ENCODE data around the gene HHAT.

Gene HHAT

DNA sequence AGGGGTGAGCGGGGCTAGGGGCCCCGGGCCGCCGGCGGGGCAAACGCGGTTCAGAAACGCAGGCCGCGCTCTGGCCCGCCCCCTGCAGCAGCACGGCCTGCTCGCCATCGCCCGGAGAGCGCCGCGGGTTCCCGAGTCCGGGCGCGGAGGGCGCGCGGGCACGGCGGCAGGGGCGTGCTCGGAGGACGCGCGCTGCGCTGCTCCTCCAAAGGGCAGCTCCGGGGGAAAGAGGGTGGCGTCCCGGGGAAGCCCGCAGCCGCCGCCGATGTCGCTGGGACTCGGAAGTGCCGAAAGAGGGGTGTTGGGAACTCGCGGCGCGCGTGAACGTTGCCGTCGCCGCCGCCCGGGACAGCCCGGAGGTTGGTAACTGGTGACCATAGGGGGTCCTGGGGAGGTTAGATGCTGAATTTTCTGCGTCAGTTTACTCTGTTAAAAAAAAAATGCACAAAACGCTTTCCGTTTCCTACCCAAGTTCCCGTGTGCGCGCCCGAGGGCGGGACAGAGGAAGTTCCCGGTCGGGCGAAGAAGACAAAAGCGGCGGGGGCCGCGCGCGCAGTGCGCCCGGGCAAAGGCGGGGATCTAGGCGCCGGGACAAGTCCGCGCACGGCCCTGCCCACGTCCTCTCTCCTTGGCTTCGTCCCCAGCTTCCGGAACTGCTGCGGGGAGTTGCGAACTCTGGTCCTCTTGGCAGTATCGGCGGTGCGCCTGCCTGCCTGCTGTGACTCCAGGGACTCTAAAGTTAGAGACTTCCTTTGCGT, at the start of gene HHAT:
HHAT (plus strand) TSS at position 157 of the 758 bp plus-strand sequence. CDS start 20,074 bp downstream, outside the sequence.
- peak in 1 of 2 donors; percentile 19 for DNase-seq (ENCODE audit: low read depth in 2 of 2)

DNA sequence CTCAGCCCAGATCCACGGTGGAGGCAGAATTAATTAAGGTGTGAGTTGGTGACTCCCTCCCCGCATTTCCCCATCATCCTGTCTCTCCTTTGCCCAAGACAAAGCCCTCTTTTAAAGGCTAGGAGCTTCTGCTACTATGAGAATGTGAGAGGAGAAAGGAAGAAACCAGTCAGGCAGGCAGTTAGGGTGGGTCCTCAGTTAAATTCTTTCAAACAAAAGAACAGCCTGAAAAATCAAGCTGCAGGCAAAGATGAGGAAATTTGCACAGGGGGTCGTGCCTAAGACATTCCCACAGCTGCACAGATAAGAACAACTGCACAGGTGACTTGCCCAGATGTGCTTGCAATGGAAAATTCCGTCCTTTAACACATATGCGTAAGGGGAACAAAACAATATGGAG, 48.5 kb upstream of the HHAT start:
- DNase-seq (ENCODE audit: low read depth in 2 of 2): no peak

DNA sequence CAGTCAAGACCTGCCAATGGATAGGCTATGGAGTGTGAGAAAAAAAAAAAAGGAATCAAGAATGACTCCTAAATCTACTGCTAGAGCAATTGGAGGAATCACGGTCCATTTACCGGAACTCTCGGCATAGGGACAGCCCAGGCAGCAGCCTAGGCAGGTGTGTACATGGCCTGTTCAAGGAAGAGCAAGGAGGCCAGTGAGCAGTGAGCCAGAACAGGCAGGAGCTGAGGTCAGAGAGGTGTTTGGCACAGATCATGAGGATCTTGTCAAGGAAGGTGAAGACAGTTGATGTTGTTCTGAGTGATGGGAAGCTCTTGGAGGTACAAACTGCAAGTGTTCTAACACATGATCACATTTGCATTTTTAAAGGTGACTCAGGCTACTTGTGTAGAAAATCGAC, 40.6 kb upstream of the HHAT start:
- no peak for DNase-seq (ENCODE audit: low read depth in 2 of 2)

DNA sequence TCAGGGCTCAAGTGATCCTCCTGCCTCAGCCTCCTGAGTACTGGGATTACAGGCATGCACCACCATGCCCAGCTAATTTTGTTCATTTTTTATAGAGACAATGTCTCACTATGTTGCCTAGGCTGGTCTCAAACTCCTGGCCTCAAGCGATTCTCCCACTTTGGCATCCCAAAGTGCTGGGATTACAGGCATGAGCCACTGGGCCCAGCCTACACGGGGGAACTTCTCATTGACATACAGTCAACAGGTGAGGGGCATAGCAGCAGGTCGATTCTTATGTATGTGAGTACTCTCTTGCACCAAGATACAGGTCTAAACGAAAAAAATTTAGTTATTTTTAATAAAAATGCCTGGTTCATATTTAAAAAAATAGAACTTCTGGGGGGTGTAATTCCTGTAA, 39.5 kb upstream of the HHAT start:
- no peak for DNase-seq (ENCODE audit: low read depth in 2 of 2)

DNA sequence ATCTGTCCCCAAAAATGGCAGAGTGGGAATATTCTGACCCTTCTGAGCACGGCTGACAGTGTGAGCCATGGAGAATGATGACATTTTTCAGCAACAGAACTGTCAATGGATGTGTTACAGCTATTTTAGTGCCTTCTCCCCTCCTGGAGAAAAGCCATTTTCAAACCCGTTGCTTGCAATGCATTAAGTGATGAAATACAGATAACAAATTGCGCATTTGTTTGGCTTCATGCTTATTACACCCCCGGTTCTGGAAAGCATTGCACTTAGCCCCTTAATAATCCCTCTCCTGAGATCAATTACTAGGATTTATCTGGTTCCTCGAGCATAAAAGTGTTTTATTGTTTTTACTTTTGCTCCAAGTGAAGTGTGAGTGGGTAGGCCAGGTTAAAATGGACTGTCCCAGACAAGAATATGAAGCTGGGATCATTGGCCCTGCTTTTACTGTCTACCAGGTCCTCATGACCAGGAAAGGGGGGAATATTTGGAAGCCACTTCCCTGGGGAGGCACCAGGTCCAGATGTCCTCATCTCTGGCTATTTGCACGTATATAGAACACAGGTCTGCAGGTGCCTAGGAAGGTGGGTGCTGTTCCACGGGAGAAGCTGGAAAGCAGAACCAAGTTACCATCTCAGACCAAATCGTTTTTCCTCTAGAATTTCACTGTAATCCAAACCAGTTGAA, 37.5 kb upstream of the HHAT start:
- no peak for DNase-seq (ENCODE audit: low read depth in 2 of 2)

DNA sequence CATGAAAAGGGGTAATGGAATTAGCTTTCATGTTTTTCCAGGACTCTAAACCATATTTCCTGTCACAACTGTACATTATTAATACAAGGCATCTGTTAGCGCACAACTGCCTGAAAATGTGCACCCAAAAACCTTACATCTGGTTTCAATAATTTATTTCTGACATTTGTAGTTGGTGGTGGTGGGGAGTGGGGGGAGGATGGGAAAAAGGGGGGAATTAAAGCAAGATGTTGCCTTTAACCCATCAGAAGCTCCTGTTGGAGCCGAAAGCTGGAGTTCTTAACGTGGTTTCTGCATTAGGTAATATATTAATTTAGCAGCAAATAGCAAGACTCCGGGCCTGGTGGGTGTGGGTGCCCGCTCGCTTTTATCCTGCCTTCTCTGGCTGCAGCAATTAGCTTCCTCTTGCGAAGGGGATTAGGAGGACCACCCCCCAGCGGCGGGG, 36.9 kb upstream of the HHAT start:
- no peak for DNase-seq (ENCODE audit: low read depth in 2 of 2)

DNA sequence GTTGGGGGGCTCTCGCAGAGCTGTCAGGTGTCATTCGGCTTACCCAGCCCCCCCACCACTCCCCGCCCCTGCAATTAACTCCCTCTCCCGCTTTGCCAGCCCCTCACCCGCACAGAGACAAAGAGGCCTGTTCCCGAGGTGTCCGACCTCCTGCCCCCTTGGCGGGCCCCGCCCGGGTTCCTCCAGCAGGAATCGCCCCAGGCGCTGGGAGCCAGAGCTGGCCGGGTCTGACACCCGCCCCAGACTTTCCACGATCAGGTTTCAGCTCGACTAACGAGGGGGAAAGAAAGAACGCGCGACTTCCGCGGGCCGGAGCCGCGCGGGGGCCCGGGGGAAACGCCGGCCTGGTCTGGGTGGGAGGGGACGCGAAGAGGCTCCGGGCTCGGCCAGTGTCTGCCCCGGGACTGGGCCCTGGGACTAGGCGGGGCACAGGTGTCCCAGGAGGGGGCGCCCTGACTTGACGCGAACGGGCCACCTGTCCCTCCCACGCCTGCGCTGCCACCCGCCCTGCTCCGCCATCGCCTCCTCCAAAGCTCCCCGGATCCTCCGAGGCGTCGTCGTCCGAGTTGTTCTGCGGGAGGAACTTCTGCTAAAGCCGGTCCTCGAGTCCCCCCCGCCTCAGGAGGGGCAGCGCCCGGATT, 36.4 kb upstream of the HHAT start:
- no peak for DNase-seq (ENCODE audit: low read depth in 2 of 2)

DNA sequence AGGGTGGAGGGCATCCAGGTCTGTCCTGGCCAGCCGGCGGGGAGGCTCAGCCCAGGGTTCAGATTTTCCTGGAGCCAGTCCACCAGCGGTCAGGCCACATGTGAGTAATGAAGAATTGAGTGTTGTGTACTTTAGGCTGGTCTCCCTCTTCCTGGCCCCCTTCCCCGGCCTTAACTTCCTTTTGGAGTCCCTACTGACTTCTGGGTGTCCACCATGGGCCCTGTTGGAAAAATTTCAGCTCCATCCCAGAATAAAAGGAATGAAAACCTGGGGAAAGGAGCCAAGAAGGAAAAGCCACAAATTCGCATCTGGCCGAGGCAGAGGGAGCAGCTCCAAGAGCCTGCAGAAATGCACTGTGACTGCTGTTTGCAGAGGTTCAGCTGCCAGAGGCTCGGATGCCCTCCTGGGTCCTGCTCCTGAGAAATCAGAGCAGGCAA, 35.5 kb upstream of the HHAT start:
- no peak for DNase-seq (ENCODE audit: low read depth in 2 of 2)

DNA sequence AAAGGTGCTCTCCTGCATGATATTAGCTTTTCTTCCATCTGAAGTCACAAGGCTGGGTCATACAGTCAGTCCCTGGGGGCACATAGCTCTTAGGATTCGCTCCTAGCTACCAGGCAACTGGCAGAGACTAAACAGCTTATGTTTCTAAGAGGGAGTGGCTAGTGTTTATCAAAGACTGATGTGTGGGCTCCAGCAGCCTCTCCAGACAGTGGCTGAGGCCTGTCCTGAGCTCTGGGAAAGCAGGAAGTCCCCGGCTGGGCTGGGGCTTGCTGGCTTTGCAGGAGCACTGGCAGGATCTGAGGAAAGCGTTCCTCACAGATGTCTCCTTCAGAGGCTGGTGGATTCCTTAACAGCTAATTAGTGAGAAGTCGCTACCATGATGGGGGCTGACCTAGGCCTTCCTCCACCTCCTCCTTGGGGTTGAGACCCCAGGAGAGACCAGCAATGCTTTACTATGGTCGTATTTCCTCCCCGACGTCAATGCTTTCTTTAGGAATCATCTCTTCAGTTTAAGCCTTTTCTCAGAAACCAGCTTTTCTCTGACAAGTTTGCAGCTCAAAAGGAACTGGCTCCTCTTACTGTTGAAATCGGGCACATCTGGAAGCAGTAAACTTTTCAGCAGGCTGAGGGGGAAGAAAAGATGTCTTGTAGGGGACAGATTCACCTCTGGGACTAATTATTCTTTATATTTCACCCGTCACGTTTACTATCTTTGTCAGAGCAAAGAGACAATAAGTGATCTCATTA, 33.5 kb upstream of the HHAT start:
- DNase-seq (ENCODE audit: low read depth in 2 of 2): no peak

DNA sequence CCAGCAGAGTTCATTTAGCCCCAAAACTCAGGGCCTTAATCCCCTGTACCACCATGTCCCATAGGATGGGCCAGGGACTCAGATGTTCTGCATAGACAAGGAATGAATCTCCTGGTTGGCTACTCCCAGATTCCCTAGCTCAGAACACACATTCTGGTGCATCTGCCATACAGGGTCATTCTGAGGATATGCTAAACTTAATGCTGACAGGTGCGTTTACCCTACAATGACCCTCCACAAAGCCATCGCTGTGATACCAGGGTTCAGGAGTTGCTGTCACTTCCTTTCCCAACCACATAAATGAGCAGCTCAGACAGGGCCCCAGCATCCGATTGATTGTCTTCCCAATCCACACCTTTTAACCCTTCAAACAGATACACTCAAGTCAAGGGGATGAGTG, 32.0 kb upstream of the HHAT start:
- no peak for DNase-seq (ENCODE audit: low read depth in 2 of 2)

DNA sequence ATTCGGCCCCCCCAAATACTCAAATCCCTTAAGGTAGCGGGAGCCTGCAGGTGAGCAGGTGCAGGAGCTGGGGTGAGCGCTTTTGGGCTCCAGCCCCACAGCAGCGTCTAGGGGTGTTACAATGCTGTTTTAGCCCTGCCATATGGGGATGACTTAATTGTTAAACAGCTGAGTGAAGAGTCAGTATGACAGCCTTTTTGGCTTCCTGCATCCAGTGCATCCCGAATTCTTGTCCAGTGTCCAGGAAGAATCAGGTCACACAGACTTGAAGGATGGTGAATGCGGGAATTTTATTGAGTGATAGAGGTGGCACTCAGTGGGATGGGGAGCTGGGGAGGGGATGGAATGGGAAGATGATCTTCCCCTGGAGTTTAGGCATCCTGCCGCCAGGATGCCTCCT, 30.4 kb upstream of the HHAT start:
- no peak for DNase-seq (ENCODE audit: low read depth in 2 of 2)

DNA sequence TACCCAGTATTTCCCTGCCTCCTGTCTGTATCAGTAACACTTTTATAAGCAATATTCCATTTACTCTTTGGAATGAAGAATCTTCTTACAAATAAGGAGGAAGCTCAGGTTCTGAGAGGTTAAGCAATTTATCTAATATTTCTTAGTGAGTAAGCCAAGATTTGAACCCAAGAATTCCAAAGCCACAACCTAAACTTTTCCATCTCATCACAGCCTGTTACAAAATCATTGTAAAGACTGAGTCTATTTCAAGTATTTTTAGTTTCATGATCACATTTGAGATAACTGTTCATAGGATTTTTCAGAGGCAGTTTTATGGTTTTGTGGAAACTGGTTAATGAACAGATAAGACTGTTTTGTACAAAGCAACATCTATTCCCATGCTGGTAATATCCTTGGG, 29.8 kb upstream of the HHAT start:
- DNase-seq (ENCODE audit: low read depth in 2 of 2): no peak

DNA sequence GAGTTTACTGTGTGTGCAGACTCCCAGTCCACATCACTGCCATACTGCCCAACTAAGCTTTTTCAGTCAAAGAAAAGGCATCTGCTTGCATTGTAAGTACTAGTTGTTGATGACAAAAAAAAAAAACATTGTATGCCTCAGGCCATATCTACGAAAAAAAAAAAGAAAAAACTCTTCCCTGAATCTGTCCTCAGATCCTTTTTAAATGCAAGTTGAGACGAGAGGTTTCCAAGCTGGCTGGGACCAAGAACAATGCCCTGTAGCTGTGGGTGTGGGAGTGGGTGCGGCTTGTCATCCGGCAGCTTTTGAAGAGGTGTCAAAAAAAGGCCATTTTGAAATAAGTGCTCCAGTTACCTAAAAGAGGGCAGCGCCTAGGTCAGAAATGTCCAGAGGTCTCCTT, 29.2 kb upstream of the HHAT start:
- DNase-seq (ENCODE audit: low read depth in 2 of 2): no peak

DNA sequence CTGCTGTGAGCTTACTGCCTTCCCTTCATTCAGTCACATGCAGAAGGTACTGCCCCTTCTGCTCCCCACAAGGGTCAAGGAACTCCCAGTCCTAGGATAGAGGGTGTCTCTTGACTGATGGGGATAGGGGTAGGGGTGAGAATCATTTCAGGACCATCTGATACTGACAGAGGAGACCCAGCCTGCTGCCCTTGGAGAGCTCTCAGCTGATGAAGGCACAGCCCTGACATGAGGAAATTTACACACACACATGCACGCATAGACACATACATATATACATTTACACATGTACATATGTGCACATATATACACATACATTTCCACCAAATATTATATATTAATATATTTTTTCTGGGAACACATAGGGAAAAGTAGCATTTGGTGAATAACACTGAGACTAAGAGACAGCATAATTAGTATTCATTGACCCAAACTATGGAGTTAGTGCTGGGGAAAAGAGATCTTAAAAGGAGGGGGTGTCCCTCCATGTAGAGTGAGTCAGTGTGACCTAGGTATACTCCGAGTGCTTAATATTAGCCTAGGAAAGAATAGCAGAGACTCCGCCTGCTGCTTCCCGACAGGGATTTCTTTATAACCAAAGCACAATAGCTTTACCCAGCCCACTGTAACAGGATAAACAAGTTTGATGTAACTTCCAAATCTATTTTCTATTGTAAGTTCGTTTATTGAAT, 27.6 kb upstream of the HHAT start:
- DNase-seq (ENCODE audit: low read depth in 2 of 2): no peak

DNA sequence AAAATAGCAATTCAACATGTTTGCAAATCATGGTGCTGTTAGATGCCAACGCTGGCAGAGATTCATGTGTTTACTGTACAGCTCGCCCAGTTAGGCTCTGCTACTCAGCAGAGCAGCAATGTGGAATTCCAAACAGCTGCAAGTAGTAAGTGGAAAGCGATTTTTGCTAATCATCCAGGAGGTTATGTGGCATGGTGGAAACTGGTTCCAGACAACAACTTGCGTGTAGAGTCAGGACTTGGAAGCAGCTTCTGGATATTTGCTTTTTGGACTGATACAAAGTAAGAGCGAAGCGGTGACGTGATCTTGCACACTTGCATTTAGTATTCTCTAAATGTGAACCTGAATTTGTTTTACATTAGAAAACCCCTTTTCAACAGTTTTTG, 27.1 kb upstream of the HHAT start:
- DNase-seq (ENCODE audit: low read depth in 2 of 2): no peak

DNA sequence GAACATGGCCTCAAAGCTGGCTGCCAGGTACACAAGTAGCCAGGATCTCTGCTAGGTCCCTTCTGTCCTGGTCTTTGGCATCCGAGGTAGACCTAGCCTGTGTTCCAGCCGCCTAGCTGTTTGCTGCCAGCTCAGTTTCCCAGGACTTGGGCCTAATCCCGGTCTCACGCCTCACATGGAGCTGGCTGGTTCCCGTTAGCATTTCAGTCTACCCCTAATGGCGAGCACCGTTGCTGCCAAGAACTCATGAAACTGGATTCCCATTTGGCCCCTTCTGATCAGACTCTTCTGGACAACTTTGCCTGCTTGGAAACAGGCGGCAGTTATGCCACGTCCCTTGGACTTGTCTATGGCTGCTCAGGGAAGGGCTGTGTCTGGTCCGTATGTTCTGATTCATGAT, 26.2 kb upstream of the HHAT start:
- DNase-seq (ENCODE audit: low read depth in 2 of 2): no peak

DNA sequence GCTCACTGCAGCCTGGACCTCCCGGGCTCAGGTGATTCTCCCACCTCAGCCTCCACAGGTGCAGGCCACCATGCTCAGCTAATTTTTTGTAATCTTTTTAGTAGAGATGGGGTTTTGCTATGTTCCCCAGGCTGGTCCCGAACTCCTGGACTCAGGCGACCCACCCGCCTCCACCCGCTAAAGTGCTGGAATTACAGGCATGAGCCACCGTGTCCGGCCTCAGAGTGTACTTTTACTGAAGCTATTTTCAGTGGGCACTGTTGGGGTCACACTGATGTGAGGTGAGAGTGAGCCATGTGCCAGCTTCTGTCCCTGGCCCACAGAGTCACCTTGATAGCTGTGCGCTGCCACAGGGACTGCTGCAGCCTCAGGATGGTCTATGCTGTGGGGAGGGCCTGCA, 25.3 kb upstream of the HHAT start:
- no peak for DNase-seq (ENCODE audit: low read depth in 2 of 2)

DNA sequence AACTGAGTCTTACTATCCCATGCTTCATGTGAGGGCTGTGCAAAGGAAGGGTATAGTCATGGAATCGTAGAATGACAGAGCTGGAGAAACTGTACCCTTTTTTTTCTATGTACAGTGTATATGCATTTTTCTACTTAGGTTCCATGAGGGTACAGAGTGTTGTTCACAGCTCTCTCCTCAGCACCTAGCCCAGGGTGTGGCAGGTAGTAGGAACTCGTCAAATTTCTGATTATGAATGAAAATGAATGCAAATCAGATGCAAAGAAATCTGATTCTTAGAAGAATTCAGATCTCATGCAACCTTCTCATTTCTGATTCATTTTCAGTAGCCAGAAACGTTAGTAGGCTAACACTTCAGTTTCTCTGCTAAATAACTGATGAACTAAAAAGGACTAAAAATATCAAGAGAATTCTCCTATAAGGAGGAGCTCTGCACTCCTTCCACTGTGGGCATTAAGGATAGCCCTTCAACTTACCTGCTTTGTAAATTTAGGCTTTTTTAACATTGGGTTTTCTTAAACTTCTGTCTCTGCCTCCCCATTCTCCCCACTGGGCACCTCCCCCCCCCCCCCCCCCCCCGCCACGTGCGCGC, 18.0 kb upstream of the HHAT start:
- DNase-seq (ENCODE audit: low read depth in 2 of 2): no peak

DNA sequence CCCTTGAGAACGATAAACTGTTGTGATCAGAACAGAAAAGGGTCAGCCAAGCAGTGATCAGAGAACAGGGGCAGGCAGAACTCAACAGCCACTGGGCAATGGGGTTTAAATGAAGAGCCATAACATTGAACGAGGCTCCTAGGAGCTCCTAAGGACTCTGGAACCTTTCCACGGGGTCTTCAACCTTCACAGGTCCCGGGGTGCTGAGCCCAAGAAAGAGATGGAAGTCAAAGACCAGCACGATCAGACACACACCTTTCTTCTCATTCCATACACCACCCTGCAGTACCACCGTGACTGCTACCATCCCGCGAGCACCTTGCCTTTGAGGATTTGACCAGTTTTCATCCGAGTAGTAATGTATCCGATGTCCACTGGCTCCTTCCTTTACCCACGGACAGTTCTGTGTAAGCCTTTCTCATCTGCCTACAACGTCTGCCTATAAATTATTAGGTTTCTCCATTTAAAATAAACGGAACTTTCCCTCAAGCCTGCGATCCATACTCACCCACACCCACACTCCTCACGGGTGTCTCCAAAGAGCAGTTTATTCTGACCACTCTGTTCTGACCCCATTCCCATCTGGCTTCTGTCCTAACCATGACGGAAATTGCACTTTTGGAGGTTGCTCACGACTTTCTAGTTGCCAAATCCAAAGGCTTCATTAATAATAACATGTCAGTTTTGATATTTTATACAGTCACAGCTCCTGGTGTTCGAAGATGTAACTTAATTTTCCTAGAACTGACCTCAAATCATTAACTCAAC, 16.8 kb upstream of the HHAT start:
- DNase-seq (ENCODE audit: low read depth in 2 of 2): no peak

DNA sequence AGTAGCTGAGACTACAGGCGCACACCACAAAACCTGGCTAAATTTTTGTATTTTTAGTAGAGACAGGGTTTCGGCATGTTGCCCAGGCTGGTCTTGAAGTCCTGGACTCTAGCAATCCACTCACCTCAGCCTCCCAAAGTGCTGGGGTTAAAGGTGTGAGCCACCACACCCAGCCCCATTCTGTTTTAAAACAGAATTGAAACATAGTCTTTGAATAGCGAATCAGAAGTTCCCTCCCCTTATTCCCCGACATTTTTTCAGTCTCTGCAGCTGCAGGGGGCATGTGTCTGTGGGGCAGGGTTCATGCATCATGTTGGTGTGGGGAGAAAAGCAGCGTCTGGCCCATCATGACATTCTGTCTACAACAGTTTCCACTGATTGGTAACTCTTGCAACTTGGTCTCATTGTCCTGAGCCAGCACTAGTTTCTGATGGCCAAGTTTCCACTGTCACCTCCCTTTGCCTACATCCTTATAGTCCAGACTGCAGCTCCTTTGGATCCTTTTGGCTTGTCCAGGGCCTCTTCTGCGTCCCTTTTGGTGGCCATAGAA, 15.6 kb upstream of the HHAT start:
- DNase-seq (ENCODE audit: low read depth in 2 of 2): no peak
